Common myeloid progenitor, CD34-positive (primary cell): ENCODE data around the gene CD79B.
"Not testable (repeated sequence)": the region's sequence is repeated elsewhere in the genome, so short reads cannot be mapped to it uniquely, and the experiment has no call there.

Experiments
- CTCF ChIA-PET: fragments of 350-600 bp; sonication (Branson Sonifier 250); formaldehyde crosslinking; loops from one replicate; lab custom pipeline; 2021; ENCODE audit warnings: antibody characterized with exemption; lab: Charles Lee
- POLR2A ChIA-PET: fragments of 350-600 bp; sonication (Branson Sonifier 250); formaldehyde crosslinking; loops from one replicate; lab custom pipeline; 2021; ENCODE audit warnings: antibody characterized with exemption; lab: Charles Lee
- DNase-seq, 3 donors: peaks; one replicate each; pipeline versions ENCODE4 v3.0.0 to v3.0.0-alpha.2; 2013
- H3K27ac ChIP-seq, 2 experiments: 1 replicate in 1 of 2; 2 replicates in 1 of 2; pipeline ENCODE4 v1.7.0; 2013; ENCODE audit warnings: inconsistent platforms in 2 of 2, low read length in 2 of 2, mild to moderate bottlenecking in 2 of 2, low read depth in 1 of 2, moderate library complexity in 1 of 2; ENCODE audit not compliant: severe bottlenecking in 2 of 2, insufficient read depth in 1 of 2, poor library complexity in 1 of 2
- H3K27me3 ChIP-seq, 5 experiments: replicated peaks in 2 of 5; 1 replicate in 3 of 5; 2 replicates in 2 of 5; pipeline versions ENCODE4 v1.6.1 to v1.7.0; 2013; ENCODE audit warnings: low read length in 4 of 5, mild to moderate bottlenecking in 2 of 5, moderate library complexity in 2 of 5, inconsistent platforms in 1 of 5; ENCODE audit not compliant: insufficient read depth in 5 of 5, control insufficient read depth in 4 of 5
- H3K36me3 ChIP-seq, 4 experiments: 1 replicate in 2 of 4; 2 replicates in 2 of 4; pipeline versions ENCODE4 v1.6.1 to v1.7.0; 2013; ENCODE audit warnings: low read length in 3 of 4, control low read depth in 1 of 4, mild to moderate bottlenecking in 1 of 4; ENCODE audit not compliant: control insufficient read depth in 4 of 4, insufficient read depth in 4 of 4
- H3K4me1 ChIP-seq, 4 experiments: 1 replicate in 3 of 4; 2 replicates in 1 of 4; pipeline versions ENCODE4 v1.6.1 to v1.7.1; 2013; ENCODE audit warnings: low read length in 3 of 4, mild to moderate bottlenecking in 3 of 4, control low read depth in 1 of 4, inconsistent platforms in 1 of 4, moderate library complexity in 1 of 4; ENCODE audit not compliant: control insufficient read depth in 4 of 4, insufficient read depth in 4 of 4; ENCODE audit errors: control extremely low read depth in 1 of 4
- H3K4me3 ChIP-seq, 7 experiments: 1 replicate in 4 of 7; 2 replicates in 3 of 7; pipeline versions ENCODE4 v1.5.1 to v1.7.0; 2013; ENCODE audit warnings: mild to moderate bottlenecking in 7 of 7, low read length in 6 of 7, moderate library complexity in 6 of 7, inconsistent platforms in 2 of 7, low read depth in 2 of 7, control low read depth in 1 of 7; ENCODE audit not compliant: insufficient read depth in 4 of 7, control insufficient read depth in 1 of 7; ENCODE audit errors: extremely low read depth in 1 of 7
- H3K9me3 ChIP-seq, 5 experiments: 1 replicate in 4 of 5; 2 replicates in 1 of 5; pipeline versions ENCODE4 v1.6.1 to v1.7.1; 2013; ENCODE audit warnings: low read length in 4 of 5, mild to moderate bottlenecking in 2 of 5, inconsistent platforms in 1 of 5, low read depth in 1 of 5, moderate library complexity in 1 of 5; ENCODE audit not compliant: control insufficient read depth in 4 of 5, insufficient read depth in 2 of 5; ENCODE audit errors: control extremely low read depth in 1 of 5
- WGBS: methylation state at CpG from one replicate; pipeline ENCODE4 v1.1.5; 2013; ENCODE audit not compliant: insufficient coverage; 5-methylcytosine and 5-hydroxymethylcytosine counted together

The CD79B gene

DNA sequence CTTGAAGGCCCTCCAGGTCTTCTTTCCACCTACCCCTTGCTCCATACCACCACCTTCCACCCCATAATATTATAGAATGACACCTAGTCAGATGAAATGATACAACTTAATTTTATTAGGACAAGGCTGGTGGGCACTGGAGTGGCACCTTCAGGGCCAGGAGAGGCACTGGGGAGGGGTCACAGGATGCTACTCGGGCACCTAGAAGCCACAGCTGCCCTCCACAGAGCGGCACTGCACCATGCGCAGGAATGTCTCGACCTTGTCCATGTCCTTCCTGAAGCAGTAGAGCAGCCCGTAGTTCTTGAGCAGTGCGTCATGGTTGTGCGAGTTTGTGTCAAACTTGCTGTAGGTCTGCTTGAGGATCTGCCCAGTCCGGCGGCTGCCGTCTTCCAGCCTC is 37.3 kb downstream of the CD79B start:
- H3K27me3 ChIP-seq, H3K4me1 ChIP-seq, POLR2A ChIA-PET, H3K27ac ChIP-seq, H3K36me3 ChIP-seq, H3K4me3 ChIP-seq, DNase-seq, H3K9me3 ChIP-seq, CTCF ChIA-PET: not testable (repeated sequence)
- no CpG with 5 or more reads among the region's 10 CpGs for WGBS

DNA sequence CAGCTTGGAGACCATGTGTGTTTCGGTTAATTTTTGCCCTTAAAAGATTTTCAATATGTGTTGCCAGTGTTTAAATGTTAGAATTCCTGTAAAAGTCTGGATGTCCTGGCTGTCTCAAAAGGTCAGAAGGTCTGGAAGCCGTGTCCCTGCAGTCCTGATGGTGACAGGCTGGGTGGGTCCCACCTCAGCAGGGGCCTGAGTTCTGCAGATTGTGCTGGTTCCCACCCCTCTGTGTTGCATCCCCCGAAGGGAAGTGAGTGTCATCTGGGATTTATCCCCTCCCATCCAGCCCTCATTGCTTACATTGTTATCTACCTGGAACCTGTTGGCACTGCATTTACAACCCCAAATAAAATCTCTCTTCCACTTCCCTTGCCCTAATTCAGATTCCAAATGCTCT is 38.1 kb downstream of the CD79B start:
- H3K4me3 ChIP-seq, POLR2A ChIA-PET, H3K27ac ChIP-seq, H3K36me3 ChIP-seq, H3K4me1 ChIP-seq, H3K9me3 ChIP-seq, H3K27me3 ChIP-seq, DNase-seq: not testable (repeated sequence)
- CTCF ChIA-PET: interaction anchor here (2.4 kb wide), 1 partner anchor 11 kb away, joined by 8 read pairs; no protein-coding TSS in a partner anchor
- 90% methylated on average over 1 of the region's 3 CpGs for WGBS

DNA sequence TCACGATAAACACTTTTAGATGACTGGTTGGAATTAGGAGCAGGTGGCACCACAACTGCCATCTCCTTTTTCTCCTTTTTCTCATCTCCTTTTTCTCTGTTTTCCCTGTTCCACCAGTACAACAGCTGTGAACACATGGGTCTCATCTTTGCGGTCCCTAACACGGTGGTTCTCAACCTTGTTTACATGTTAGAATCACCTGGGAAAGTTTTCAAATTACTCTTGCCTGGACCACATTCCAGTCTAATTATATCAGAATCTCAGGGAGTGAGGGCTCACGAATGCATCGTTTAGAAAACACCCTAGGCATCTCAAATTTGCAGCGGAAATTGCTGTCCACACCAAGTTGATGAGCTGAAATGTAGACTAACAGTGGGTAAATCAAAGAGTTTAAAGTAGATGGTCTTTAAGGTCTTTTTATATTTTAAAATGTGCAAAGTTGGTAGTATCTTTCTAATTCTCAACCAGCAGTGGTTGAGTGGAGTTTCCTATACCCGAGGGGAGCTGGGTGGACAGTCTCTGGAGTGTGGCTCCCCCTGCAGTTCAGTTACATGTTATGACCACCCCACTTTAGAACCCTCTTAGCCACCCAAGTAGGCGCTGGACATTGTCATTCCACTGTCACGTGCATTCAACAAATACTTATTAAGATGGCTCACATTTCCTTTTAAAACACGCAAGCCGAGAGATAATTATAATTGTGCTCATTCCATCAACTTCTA is 39.7 kb downstream of the CD79B start:
- H3K4me1 ChIP-seq, H3K4me3 ChIP-seq, POLR2A ChIA-PET, H3K36me3 ChIP-seq, H3K27ac ChIP-seq, H3K9me3 ChIP-seq, H3K27me3 ChIP-seq: not testable (repeated sequence)
- CTCF ChIA-PET: interaction anchor here (1.0 to 5.0 kb wide), 8 partner anchors 9 to 44 kb away, joined by 3 to 32 read pairs (median 5); partner anchors contain the start of gene GH2
- WGBS: 75% methylated on average over 4 of the region's 11 CpGs
- peak; percentile 22 to 27 (median 24) for DNase-seq

- H3K36me3 ChIP-seq, H3K4me1 ChIP-seq, H3K27me3 ChIP-seq, POLR2A ChIA-PET, H3K9me3 ChIP-seq, H3K4me3 ChIP-seq, H3K27ac ChIP-seq: not testable (repeated sequence)
- peak; percentile 38 to 51 (median 40) for DNase-seq
- CTCF ChIA-PET: interaction anchor here (0.9 to 5.0 kb wide), 9 partner anchors 13 to 140 kb away, joined by 3 to 32 read pairs (median 5); partner anchors contain the start of genes CSHL1 and GH1
- WGBS: 56% methylated on average over 5 of the region's 13 CpGs
These were observed 42.9 kb downstream of the CD79B start for GRCh38 chr17:63889026-63889848.

- H3K27ac ChIP-seq, H3K9me3 ChIP-seq, POLR2A ChIA-PET, DNase-seq, H3K4me3 ChIP-seq, H3K36me3 ChIP-seq, H3K4me1 ChIP-seq, H3K27me3 ChIP-seq: not testable (repeated sequence)
- CTCF ChIA-PET: interaction anchor here (1.1 kb wide), 1 partner anchor 396 kb away, joined by 3 read pairs; no protein-coding TSS in a partner anchor
- 91% methylated on average over 7 of the region's 11 CpGs for WGBS
These were observed 47.0 kb downstream of the CD79B start for GRCh38 chr17:63885119-63885518.

DNA sequence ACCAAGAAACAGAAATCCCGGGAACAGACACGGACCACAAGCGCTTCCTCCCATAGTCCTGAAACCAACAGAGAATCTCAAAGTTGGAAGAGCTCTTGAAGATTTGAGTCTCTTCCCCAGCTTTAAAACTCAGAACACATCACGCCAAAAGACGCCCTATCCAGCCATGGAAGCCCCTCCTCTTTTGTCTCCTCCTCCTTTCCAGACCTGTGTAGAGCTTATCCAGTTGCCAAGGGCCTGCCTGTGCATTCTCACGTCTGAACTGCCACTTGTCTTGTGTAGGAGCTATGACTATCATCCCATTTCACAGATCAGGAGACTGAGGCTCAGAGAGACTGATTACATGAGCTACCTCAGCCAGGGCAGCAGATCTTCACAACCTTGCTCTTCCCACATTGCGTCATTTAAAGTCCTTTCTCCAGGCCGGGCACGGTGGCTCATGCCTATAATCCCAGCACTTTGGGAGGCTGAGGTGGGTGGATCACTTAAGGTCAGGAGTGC is 49.5 kb downstream of the CD79B start:
- CTCF ChIA-PET: interaction anchor here (0.8 to 2.7 kb wide), 8 partner anchors 8 to 167 kb away, joined by 3 to 8 read pairs (median 4); no protein-coding TSS in a partner anchor
- 80% methylated on average over 3 of the region's 9 CpGs for WGBS

More for the DNA sequence above, 49.5 kb downstream of the CD79B start:
- peak in 2 of 3 donors; percentile 13 to 20 for DNase-seq
- H3K4me1 ChIP-seq, H3K4me3 ChIP-seq, H3K27me3 ChIP-seq, H3K9me3 ChIP-seq, H3K27ac ChIP-seq, H3K36me3 ChIP-seq: not testable (repeated sequence)
- POLR2A ChIA-PET: interaction anchor here (0.7 kb wide), 1 partner anchor 148 kb away, joined by 4 read pairs; no protein-coding TSS in a partner anchor
